IPS-18c (cell line): ENCODE measurements around the gene GIT2.
"Not testable (repeated sequence)": the region's sequence is repeated elsewhere in the genome, so short reads cannot be mapped to it uniquely, and the experiment has no call there.

ENCODE experiments used
- H3K4me3 ChIP-seq: 2 replicates; pipeline ENCODE4 v1.7.0; 2013; ENCODE audit warnings: low read depth, mild to moderate bottlenecking, low read length, moderate library complexity; ENCODE audit not compliant: insufficient read depth
- H3K9me3 ChIP-seq: one replicate; pipeline ENCODE4 v1.6.1; 2013; ENCODE audit warnings: mild to moderate bottlenecking, low read length, moderate library complexity; ENCODE audit not compliant: control insufficient read depth, insufficient read depth

Gene GIT2

DNA sequence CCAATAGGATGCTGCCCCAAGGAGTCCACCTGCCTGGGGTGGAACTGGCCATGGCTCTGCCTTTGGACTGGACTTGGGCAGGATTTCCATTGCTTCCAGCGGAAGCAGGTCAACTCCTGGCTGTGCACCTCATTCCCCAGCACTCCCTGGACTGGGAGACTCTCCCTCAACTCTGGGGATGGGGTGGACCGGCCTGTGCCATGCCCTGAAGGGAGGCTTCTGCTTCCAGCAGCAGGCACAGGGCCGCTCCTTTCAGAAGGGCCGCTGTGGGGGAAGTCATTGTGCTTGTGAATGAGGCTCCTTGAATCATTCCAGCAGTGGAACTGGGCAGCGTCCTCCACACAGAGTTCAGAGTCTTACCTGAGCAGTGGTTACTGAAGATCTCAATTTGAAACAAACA, 73.1 kb downstream of the GIT2 start:
- H3K4me3 ChIP-seq = no peak overlapping the region
- no peaks in the 10 kb centered on the region for H3K9me3 ChIP-seq

DNA sequence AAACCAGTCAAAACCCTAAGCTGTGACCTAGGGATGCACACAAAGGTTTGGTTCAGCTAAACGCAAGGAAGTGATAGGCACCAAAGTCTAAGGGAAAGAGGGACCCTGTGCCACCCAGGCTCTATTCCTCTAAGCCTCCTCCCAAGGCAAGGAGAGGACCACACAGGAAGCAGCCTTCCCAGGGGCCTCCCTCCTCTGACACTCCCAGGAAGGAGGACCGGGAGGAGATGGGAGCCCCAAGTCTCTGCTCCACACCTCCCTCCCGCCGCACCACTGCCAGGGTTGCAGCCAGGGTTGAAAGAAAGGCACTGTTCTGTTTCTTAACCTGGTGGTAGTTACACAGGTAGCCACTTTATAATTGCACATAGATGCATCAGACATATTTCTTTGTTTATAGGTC, 74.2 kb downstream of the GIT2 start:
- H3K9me3 ChIP-seq = no peaks in the 10 kb centered on the region
- no peak overlapping the region for H3K4me3 ChIP-seq

DNA sequence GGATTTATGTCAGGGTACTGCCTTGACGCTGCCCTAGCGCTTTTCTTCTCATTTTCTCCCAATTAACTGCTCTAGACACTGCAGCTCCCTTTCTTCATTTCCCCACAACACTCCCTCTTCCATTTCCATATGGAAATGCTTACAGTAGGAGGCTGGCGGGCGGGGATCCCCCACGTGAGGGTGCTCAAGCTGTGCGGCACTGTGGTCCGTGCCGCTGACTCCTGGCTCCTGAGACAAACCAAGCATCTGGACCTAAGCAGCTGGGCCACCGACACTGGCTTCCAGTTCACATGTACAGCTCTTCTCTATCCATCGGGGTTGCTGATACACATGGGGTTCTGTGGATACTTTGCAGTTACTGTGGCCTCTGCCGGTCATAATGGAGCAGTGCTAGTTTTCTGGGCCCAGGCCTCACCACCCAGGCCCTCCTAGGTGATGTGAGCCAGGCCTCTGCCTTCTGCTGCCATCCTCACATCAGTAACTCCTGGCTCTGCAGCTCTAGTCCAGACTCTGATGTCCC, 75.8 kb downstream of the GIT2 start:
- Histone ChIP-seq H3K4me3 (no peak overlapping the region), H3K9me3 (no peaks in the 10 kb centered on the region)

DNA sequence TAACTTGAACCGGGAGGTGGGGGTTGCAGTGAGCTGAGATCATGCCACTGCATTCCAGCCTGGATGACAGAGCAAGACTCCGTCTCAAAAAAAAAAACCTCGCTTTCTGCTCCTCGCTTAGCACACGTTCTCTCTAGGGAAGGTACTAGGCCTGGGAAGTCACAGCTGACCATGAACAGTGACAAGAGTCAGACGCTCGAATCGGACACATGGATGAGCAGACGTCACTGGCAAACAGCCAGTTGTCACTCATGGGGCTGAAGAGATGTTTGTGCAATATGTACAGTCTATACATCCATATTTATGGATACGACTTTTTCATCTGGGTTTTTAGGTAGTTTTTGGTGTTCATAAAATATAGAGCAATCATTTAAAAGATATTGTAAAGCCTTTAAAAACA, 76.7 kb downstream of the GIT2 start:
- H3K9me3 ChIP-seq = no peaks in the 10 kb centered on the region
- no peak overlapping the region for H3K4me3 ChIP-seq

DNA sequence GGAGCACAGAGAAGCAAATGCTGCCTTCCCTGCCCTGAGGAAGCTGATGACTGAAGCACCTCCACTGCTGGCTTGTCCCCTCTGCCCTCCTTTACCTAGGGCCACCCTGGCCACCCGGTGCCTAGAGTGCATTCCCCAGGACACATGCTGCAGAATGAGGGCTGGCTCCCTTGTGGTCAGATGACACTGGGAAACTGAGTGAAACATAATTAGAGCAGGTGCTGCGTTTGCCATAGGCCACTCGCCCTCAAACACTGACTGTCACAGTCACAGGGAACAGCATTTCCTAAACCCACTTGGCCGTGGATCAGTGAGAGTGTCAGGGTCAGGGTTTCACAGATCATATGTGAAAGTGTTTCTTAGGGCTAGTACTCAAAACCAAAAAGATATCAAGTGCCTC, 80.1 kb downstream of the GIT2 start:
- no peaks in the 10 kb centered on the region for H3K9me3 ChIP-seq
- no peak overlapping the region for H3K4me3 ChIP-seq

DNA sequence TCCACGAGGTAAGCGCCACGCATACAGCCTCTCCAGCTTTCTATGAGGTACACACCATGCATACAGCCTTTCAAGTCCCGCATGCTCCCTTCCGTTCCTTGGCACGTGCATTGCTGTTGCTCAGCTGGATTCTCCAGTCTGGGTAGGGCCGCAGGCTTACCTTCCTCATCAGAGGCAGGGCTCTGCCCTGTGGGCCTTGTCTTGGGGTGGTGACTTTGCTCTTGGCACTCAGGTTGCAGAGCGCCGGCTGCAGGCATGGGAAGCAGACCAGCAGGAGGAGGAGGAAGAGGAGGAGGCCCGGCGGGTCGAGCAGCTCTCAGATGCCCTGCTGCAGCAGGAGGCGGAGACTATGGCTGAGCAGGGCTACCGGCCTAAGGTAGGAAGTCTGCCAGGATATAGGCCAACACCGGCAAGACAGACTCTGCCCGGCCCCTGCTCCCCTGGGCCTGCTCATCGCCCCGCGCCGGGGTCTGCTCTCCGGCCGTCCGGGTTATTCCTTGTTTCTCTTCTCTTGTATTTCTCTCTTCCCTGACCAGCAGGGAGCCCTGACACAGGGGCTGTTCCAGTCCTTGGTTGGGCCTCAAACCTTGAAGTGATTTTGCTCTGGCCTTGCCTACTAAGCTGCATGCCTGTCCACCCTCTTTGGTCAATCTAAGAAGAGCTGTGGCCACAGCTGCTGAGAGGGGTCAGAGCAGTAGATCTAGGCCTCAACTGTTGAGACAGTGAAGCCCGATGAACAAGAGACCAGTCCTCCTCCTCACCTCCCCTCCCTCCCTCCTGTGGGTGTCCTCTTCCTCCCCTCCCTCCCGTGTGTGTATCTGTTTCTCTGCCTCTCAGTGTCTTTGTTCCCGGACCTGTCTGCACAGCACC, 80.8 kb downstream of the GIT2 start:
- Histone ChIP-seq H3K4me3 (no peak overlapping the region), H3K9me3 (no peaks in the 10 kb centered on the region)

DNA sequence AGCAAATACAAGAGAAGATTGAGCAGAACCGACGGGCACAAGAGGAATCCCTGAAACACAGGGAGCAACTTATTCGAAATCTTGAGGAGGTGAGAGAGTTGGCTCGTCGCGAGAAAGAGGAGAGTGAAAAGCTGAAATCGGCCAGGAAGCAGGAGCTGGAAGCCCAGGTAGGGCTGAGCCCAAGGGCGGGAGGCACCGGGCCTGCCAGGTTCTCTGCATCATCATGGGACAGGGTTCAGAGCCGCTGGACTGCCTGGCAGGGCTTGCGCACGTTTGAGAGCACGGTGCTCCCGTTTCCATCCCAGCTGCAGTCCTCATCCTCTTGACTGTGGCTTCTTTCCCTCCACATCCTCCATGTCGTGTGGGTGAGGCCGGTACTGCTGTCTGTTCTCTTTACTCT, 81.7 kb downstream of the GIT2 start:
- H3K9me3 ChIP-seq = no peaks in the 10 kb centered on the region
- no peak overlapping the region for H3K4me3 ChIP-seq

DNA sequence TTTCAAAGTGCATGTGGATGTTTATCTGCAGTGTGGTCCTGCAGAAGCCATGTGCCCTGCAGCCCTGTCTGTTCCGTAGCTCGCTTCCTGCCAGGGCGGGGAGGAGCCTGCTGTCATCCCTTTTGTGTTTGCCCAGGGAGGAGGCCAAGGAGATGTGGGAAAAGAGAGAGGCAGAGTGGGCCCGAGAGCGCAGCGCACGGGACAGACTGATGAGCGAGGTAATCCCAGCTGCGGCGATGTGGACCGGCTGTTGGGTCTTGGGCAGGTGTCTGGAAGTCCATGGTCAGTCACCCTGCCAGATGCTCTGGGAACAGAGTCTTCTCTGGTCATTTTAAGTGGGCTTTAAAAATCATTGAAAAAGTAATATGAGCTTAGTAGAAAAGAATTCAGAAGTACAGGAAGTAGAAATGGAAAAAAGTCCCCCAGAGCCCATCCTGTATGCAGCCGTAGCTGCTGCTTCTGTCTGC, 83.3 kb downstream of the GIT2 start:
- Histone ChIP-seq H3K9me3 (no peaks in the 10 kb centered on the region), H3K4me3 (no peak overlapping the region)

DNA sequence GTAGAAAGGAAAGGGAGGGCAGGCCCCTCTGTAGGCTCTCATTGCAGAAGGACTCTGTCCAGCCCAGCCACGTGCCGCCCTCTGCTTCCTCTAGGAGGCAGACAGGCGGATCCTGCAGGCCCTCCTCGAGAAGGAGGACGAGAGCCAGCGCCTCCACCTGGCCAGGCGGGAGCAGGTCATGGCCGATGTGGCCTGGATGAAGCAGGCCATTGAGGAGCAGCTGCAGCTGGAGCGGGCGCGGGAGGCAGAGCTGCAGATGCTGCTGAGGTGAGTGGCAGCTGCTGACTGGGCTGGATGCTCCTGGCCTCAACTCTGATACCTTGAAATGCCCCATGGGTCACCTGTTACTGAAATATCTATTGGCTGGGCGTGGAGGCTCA, 85.2 kb downstream of the GIT2 start:
- no peak overlapping the region for H3K4me3 ChIP-seq
- no peaks in the 10 kb centered on the region for H3K9me3 ChIP-seq

DNA sequence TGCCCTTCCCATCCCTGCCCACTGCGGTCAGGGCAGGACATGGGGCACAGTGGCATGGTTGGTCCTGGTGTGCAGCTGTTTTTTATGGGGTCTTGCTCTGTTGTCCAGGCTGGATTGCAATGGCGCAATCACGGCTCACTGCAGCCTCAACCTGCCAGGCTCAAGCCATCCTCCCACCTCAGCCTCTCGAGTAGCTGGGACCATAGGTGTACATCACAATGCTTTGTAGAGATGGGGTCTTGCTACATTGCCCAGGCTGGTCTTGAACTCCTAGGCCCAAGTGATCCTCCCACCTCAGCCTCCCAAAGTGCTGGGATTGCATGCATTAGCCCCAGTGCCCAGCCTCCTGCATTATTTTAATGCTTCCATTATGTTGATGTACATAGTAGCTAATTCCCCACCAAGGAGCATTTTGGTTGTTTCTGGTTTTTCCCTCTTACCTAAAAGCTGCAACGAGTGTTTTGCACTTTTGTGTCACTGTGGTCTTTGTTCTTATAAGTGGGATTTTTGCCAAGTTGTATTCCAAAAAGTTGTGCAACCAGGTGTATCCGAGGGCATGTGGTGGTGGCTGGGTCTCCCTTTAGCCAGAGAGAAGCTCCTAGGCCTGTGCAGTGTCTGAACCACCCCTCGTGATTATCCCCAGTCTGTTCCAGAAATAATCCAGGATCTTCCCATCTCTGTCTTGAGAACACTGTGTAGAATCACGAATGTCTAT, 85.8 kb downstream of the GIT2 start:
- no peak overlapping the region for H3K4me3 ChIP-seq

DNA sequence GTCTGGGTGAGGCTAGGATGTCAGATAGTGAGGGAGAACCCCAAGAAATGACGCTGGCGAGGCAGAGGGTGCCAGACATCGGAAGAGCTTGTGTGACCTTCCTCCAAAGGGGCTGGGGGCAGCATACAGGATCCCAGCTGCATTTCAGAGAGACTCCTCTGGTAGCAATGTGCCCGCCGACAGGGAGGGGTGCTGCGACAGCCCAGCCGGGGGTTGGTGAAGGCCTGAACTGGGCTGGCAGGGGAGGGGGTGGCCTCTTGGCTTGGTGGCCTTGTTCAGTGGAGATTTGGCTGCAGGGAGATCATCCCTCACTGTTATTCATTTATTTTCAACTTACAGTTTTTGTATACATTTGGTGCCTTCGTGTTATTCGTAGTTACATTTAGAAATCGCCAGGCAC, 90.9 kb downstream of the GIT2 start:
- Histone ChIP-seq H3K9me3 (no peaks in the 10 kb centered on the region), H3K4me3 (no peak overlapping the region)

More for the DNA sequence above, 85.8 kb downstream of the GIT2 start:
- no peaks in the 10 kb centered on the region for H3K9me3 ChIP-seq

DNA sequence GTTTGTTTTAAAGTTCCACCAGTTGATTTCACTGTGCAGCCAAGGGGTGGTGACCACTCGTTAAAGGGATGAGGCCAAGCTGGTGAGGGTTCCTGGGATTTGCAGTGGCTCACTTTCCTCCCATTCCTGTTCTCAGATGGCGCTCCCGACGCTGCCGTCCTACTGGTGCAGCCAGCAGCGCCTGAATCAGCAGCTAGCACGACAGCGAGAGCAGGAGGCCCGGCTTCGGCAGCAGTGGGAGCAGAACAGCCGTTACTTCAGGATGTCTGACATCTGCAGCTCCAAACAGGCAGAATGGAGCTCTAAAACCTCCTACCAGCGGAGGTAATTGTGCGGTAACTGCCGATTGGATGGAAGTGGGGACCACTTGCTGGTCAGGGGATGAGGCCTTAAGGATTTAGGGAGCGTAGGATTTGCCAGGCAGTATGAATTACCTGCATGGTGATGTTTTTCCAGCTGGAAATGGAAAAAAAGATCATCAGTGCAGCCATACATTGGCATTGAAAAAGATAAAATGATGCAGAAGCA, 93.2 kb downstream of the GIT2 start:
- Histone ChIP-seq H3K9me3 (no peaks in the 10 kb centered on the region), H3K4me3 (no peak overlapping the region)

DNA sequence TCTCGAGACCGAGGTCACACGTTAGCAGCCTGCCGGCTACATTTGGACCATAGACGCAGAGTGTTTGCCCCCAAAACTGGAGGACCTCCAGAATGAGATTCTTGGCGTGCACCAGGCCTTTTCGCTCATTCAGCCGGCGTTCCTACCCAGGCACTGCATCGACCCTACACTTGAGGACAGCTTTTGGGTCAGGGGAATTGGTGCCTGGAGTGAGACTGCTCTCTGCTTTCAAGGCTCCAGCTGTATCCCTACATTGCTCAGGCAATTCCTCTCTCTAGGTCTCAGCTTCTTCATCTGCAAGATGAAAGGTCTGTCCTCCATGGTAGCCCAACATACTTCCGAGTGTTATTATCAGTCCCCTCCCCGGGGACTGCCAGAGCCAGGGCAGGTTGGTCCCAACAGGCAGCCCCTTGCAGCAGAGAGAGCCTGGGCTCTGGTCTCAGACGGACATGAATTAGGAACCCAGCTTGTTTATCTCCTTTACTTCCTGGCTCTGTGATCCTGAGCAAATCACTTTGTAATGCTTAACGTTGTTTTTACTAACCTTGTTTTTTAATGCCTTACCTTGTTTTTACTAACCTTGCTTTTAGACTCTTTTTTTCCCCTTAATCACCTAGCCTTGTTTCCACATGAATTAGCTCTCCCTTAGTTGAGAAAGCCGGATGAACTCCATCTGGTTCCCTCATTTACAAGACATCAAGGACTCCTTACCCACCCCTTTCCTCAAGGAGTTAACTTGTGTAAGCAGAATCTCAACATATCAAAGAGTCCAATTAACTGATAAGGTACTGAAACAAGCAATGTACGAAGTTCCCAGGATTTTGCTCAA, 95.2 kb downstream of the GIT2 start:
- H3K9me3 ChIP-seq = no peaks in the 10 kb centered on the region
- H3K4me3 ChIP-seq = peak overlapping the region; percentile 67

DNA sequence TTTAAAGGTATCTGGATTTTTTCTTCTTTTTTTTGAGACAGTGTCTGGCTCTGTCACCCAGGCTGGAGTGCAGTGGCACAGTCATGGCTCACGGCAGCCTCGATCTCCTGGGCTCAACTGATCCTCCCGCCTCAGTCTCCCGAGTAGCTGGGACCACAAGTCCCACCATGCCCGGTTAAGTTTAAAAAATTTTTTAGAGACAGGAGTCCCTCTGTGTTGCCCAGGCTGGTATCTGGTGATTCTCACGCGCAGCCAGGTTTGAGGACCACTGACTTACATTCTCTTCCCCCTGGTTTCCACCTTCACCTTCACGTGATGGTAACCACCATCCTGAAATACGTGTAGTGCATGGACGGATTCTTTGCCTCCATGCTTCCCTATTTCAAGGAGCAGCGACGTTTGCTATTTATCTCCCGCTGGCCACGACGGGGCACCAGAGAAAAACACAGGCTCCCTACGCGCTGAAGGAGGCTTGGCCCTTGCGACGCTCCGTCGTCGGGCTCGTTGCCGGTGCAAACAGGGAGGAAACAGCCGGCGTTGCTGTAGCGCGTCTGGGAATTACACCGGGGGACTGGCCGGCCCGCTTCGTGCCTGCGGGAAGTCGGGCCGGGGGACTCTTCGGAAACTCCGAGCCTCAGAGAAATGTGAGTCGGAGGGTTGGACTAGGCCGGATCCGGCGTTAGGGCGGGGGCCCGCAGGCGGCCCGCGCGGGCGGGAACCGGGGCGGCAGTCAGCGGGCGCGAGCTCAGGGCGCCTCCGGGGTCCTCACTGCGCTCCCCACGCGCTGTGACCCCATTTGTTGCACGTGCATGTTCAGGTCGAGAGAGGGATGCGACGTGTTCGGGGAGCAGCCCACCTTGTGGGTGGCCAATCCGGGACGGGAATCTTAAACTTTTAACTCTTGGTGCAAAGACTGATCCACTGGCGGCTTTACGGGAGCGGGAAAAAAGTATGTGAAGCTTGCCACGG, 96.1 kb downstream of the GIT2 start, which contains the start of gene TCHP:
TSS of gene TCHP (plus strand) at position 492 of the 969 bp plus-strand sequence. CDS start 2,753 bp downstream, outside the sequence.
- peak within 1 kb of the TSS; percentile 67 for H3K4me3 ChIP-seq
- no peaks in the 10 kb centered on the region for H3K9me3 ChIP-seq

DNA sequence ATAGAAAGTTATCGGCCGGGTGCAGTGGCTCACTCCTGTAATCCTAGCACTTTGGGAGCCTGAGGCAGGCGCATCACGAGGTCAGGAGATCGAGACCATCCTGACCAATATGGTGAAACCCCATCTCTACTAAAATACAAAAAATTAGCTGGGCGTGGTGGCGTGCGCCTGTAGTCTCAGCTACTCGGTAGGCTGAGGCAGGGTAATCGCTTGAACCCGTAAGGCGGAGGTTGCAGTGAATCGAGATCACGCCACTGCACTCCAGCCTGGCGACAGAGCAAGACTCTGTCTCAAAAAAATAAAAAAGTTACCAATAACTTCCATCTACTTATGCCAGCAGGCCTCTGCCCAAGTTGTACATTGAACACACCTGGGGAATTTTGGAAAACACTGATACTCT, 96.8 kb downstream of the GIT2 start:
- not testable (repeated sequence) for H3K4me3 ChIP-seq, H3K9me3 ChIP-seq

DNA sequence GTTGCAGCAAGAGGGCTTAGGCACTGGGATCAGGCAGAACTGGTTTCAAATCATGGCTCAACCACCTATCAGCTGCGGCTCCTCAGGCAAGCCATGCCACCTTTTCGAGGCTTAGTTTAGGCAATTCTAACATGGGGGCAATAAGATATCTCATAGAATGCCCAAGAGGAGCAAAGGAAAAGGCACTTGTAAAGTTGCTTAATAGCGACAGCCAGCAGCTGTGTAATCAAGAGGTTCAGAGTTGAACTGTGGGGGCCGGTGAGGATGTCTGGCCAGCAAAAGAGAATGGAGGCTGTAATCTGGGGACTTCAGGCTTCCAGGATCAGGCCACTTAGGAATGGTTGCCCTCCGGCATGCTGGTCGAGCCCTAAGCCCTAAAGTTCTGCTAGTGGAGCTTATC, 99.1 kb downstream of the GIT2 start:
- Histone ChIP-seq H3K9me3 (no peaks in the 10 kb centered on the region), H3K4me3 (no peak overlapping the region)
